GM12892 (cell line): Measurements from ENCODE around the gene UVRAG.

ENCODE experiments used
- POLR2A ChIP-seq: IDR thresholded peaks from 2 replicates; pipeline ENCODE4 v1.6.1; 2011; ENCODE audit warnings: low read depth, low read length, control low read depth
- POLR2AphosphoS5 ChIP-seq: IDR thresholded peaks from 2 replicates; pipeline ENCODE4 v1.6.1; 2011; ENCODE audit warnings: low read depth, low read length, control low read depth
- TAF1 ChIP-seq: IDR thresholded peaks from 2 replicates; pipeline ENCODE4 v1.6.1; 2011; ENCODE audit warnings: low read depth, mild to moderate bottlenecking, control low read depth, low read length, borderline replicate concordance

- TF ChIP-seq POLR2A (no peak), TAF1 (no peak), POLR2AphosphoS5 (no peak)
Observed at GRCh38 chr11:75940911-75941310, 125.9 kb downstream of the UVRAG start.
